HG03439 (cell line): ENCODE data around the gene LRRC32.

Experiments used
- ATAC-seq: cut with Tn5 transposase; IDR thresholded peaks from one replicate; pipeline ENCODE4 v1.9.1; 2021; ENCODE audit warnings: mild to moderate bottlenecking, moderate library complexity; ENCODE audit not compliant: unreplicated experiment

Gene LRRC32

GRCh38 chr11:76700177-76701100 is 29.9 kb upstream of the LRRC32 start:
- ATAC-seq = no peak

GRCh38 chr11:76699451-76700091 is 29.0 kb upstream of the LRRC32 start:
- ATAC-seq = no peak

GRCh38 chr11:76698321-76699043 is 27.9 kb upstream of the LRRC32 start:
- ATAC-seq = no peak

GRCh38 chr11:76696756-76697155 is 26.2 kb upstream of the LRRC32 start:
- ATAC-seq = no peak

- ATAC-seq = no peak
Measured at GRCh38 chr11:76695771-76696170, 25.2 kb upstream of the LRRC32 start.

GRCh38 chr11:76695133-76695532 is 24.6 kb upstream of the LRRC32 start:
- ATAC-seq = no peak

- ATAC-seq = no peak
Measured at GRCh38 chr11:76694664-76695063, 24.1 kb upstream of the LRRC32 start.

- ATAC-seq = no peak
Measured at GRCh38 chr11:76693806-76694205, 23.3 kb upstream of the LRRC32 start.

- ATAC-seq = no peak
Measured at GRCh38 chr11:76692956-76693355, 22.4 kb upstream of the LRRC32 start.

GRCh38 chr11:76691655-76692054 is 21.1 kb upstream of the LRRC32 start:
- ATAC-seq = no peak

GRCh38 chr11:76690736-76691135 is 20.2 kb upstream of the LRRC32 start:
- no peak for ATAC-seq

GRCh38 chr11:76689313-76690260 is 19.0 kb upstream of the LRRC32 start:
- ATAC-seq = no peak

- ATAC-seq = no peak
Measured at GRCh38 chr11:76688146-76688545, 17.6 kb upstream of the LRRC32 start.

GRCh38 chr11:76686261-76687079 is 15.9 kb upstream of the LRRC32 start:
- ATAC-seq = no peak

- no peak for ATAC-seq
Measured at GRCh38 chr11:76685831-76686230, 15.3 kb upstream of the LRRC32 start.

- ATAC-seq = no peak
Measured at GRCh38 chr11:76685237-76685636, 14.7 kb upstream of the LRRC32 start.

- ATAC-seq = no peak
Measured at GRCh38 chr11:76684516-76684915, 14.0 kb upstream of the LRRC32 start.

- no peak for ATAC-seq
Measured at GRCh38 chr11:76683161-76684095, 12.9 kb upstream of the LRRC32 start.

- no peak for ATAC-seq
Measured at GRCh38 chr11:76682684-76683083, 12.1 kb upstream of the LRRC32 start.
